Neural crest cell (in vitro differentiated cells): ENCODE results near the gene MARCO. TPM values are rescaled to one million over a fixed set of nuclear protein-coding genes. Genes with fewer than 3 reads are reported as not detected.

Experiments used
- DNase-seq: peaks from one replicate; pipeline ENCODE4 v3.0.0; 2021; ENCODE audit warnings: low read depth, mixed read lengths, low spot score
- H3K27ac Mint-ChIP-seq: one replicate; pipeline ENCODE4 v1.8.0; 2021; ENCODE audit warnings: mild to moderate bottlenecking, mixed read lengths; ENCODE audit not compliant: unreplicated experiment
- H3K27me3 Mint-ChIP-seq: 2 replicates; pipeline ENCODE4 v1.8.0; 2021; ENCODE audit warnings: low read depth, mild to moderate bottlenecking, mixed read lengths
- H3K36me3 Mint-ChIP-seq: 2 replicates; pipeline ENCODE4 v1.8.0; 2021; ENCODE audit warnings: low read depth, mild to moderate bottlenecking, mixed read lengths
- H3K4me1 Mint-ChIP-seq: 2 replicates; pipeline ENCODE4 v1.8.0; 2021; ENCODE audit warnings: mixed read lengths
- H3K4me3 Mint-ChIP-seq: one replicate; pipeline ENCODE4 v1.8.0; 2021; ENCODE audit warnings: mild to moderate bottlenecking, mixed read lengths
- H3K9me3 Mint-ChIP-seq: 2 replicates; pipeline ENCODE4 v1.8.0; 2021; ENCODE audit warnings: mixed read lengths
- CTCF ChIP-seq: fragments of 200-600 bp; sonication (generic); conservative IDR thresholded peaks from 2 replicates; pipeline ENCODE4 v1.5.0; 2021; ENCODE audit warnings: antibody characterized with exemption, mild to moderate bottlenecking
- total RNA-seq: library from RNA; stranded (reverse); gene quantifications from 2 replicates; pipeline ENCODE4 v1.2.1, GENCODE V29; 2021

The MARCO gene
- total RNA-seq, 1 donor from 2014 or later = 0.54 TPM

- DNase-seq = no peak
- H3K27me3 Mint-ChIP-seq = peaks cover 27% of the 10 kb centered on the region
- TF ChIP-seq CTCF = no peak
- no peaks in the 10 kb centered on the region for H3K9me3 Mint-ChIP-seq
- H3K4me3 Mint-ChIP-seq = no peak overlapping the region
- H3K4me1 Mint-ChIP-seq = no peaks in the 10 kb centered on the region
- no peak overlapping the region for H3K27ac Mint-ChIP-seq
- no peaks in the 10 kb centered on the region for H3K36me3 Mint-ChIP-seq
These were observed 29.5 kb downstream of the MARCO start for GRCh38 chr2:118971245-118972122.

GRCh38 chr2:118973542-118973951, 31.6 kb downstream of the MARCO start:
- no peak for TF ChIP-seq CTCF
- Mint-ChIP-seq H3K4me3 (no peak overlapping the region), H3K27ac (no peak overlapping the region), H3K27me3 (peaks cover 33% of the 10 kb centered on the region), H3K4me1 (no peaks in the 10 kb centered on the region), H3K36me3 (no peaks in the 10 kb centered on the region), H3K9me3 (no peaks in the 10 kb centered on the region)
- DNase-seq = no peak

GRCh38 chr2:118974103-118974993, 32.4 kb downstream of the MARCO start:
- no peak overlapping the region for H3K4me3 Mint-ChIP-seq
- H3K4me1 Mint-ChIP-seq = no peaks in the 10 kb centered on the region
- no peak for TF ChIP-seq CTCF
- no peak overlapping the region for H3K27ac Mint-ChIP-seq
- H3K9me3 Mint-ChIP-seq = no peaks in the 10 kb centered on the region
- no peaks in the 10 kb centered on the region for H3K36me3 Mint-ChIP-seq
- H3K27me3 Mint-ChIP-seq = peaks cover 39% of the 10 kb centered on the region
- DNase-seq = no peak

GRCh38 chr2:118975133-118975532, 33.1 kb downstream of the MARCO start:
- TF ChIP-seq CTCF = no peak
- no peaks in the 10 kb centered on the region for H3K4me1 Mint-ChIP-seq
- H3K4me3 Mint-ChIP-seq = no peak overlapping the region
- H3K9me3 Mint-ChIP-seq = no peaks in the 10 kb centered on the region
- no peak for DNase-seq
- no peaks in the 10 kb centered on the region for H3K36me3 Mint-ChIP-seq
- H3K27ac Mint-ChIP-seq = no peak overlapping the region
- peaks cover 45% of the 10 kb centered on the region for H3K27me3 Mint-ChIP-seq

GRCh38 chr2:118978064-118978463, 36.1 kb downstream of the MARCO start:
- DNase-seq = no peak
- H3K4me3 Mint-ChIP-seq = no peak overlapping the region
- H3K9me3 Mint-ChIP-seq = no peaks in the 10 kb centered on the region
- H3K27me3 Mint-ChIP-seq = peaks cover 51% of the 10 kb centered on the region
- no peak overlapping the region for H3K27ac Mint-ChIP-seq
- H3K4me1 Mint-ChIP-seq = no peaks in the 10 kb centered on the region
- no peaks in the 10 kb centered on the region for H3K36me3 Mint-ChIP-seq
- TF ChIP-seq CTCF = no peak
